AG09319 (cell line): ENCODE results near the gene GABPB1.

Source experiments
- DNase-seq: peaks from one replicate; pipeline ENCODE4 v3.0.0-alpha.2; 2010; ENCODE audit warnings: low read depth; ENCODE audit errors: extremely low read depth
- TF ChIP-seq, protein P1 (sequence below): IDR thresholded peaks from 2 replicates; pipeline ENCODE4 v1.5.1; 2011; ENCODE audit warnings: low read depth, mild to moderate bottlenecking, inconsistent platforms, low read length, moderate library complexity

GABPB1 gene

DNA sequence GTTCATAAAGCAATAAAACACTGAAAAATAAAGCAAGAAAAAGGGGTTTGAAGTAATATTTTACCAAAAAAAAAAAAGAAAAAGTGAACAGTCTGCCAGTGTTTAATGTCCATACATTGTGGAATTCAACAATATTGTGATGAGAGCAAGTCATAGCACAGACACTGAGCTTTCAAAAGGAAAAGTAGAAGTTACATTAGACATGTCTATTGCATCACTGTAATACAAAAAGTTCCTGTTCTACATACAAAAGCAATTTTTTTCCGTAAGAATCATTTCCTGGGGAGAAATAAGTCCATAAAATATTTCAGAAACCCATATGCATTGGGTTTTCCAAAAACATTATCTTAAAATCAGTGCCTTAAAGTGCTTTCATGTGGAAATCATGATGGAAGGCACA lies 77.6 kb downstream of the GABPB1 start:
- TF ChIP-seq, protein P1, sequence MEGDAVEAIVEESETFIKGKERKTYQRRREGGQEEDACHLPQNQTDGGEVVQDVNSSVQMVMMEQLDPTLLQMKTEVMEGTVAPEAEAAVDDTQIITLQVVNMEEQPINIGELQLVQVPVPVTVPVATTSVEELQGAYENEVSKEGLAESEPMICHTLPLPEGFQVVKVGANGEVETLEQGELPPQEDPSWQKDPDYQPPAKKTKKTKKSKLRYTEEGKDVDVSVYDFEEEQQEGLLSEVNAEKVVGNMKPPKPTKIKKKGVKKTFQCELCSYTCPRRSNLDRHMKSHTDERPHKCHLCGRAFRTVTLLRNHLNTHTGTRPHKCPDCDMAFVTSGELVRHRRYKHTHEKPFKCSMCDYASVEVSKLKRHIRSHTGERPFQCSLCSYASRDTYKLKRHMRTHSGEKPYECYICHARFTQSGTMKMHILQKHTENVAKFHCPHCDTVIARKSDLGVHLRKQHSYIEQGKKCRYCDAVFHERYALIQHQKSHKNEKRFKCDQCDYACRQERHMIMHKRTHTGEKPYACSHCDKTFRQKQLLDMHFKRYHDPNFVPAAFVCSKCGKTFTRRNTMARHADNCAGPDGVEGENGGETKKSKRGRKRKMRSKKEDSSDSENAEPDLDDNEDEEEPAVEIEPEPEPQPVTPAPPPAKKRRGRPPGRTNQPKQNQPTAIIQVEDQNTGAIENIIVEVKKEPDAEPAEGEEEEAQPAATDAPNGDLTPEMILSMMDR: no peak
- no peak for DNase-seq

DNA sequence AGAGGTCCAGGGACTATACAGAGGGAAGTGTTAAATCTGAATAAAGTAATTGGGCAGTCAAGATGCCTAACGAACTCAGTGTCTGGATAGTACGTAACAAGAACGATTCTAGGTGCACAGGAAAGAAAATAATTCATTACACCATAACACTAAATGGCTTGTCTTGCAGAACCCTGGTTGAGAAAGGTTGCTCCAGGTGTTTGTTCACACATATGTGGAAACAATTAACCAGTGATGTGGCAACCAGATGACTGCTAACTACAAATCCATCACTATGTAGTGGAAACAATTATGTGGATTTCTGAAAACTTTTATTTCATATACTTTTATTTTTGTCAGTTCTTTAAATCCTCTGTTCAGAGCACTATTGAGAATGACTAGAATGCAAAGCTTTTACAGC lies 79.1 kb downstream of the GABPB1 start:
- no peak for DNase-seq
- TF ChIP-seq, protein P1: no peak

DNA sequence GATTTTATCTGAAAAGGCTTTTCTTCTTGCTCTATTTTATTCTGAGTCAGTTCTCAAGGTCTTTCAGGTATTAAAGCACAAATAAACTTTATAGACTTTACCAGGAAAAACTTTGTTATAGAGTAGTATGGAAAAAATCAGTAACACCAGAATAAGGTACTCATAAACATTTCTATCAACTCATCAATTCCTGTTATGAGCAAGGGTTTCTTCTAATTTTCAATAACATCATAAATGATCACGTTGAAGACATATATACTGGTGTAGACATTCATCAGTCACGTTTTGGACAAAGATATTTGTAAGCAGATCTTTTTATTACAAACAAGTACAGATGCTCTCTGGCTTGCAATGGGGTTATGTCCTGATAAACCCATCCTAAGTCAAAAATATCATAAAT lies 79.9 kb downstream of the GABPB1 start:
- TF ChIP-seq, protein P1: no peak
- no peak for DNase-seq

DNA sequence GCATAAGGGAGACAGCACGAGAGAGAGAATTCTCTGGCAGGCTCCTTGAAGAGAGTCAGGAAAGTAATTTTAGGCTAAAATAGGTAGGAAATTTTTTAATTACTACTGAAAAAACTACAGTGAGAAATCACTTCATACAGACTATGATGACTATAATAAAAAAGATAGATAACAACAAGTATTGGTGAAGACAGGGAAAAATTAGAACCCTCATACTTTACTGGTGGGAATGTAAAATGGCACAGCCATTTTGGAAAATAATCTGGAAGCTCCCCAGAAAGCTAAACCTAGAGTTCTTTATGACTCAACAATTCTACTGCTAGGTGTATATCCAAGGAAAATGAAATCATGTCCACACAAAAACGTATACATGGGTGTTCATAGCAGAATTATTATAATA lies 87.4 kb downstream of the GABPB1 start:
- TF ChIP-seq, protein P1: no peak
- no peak for DNase-seq

DNA sequence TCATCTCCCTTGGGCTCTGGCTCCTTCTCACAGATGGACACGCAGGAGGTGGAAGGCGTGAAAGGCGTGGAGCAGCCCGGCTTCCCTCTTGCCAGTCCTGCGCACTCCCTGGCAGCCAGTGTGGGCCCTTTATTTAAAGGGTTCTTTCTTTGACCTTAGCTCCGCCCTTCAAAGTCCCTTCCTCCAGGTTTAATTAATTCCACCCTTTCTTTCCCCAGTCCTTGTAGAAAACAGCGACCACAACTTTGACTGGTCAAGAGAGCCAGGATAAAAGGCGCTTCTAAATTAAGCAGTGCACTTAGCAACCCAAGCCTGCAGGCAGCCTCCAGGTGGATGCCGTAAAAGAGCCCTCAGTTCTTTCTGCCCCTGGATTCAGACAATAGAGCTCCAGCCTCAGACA lies 89.4 kb downstream of the GABPB1 start, which contains the start of gene HDC:
Gene HDC, minus strand, starts transcription at position 107 of the 400 bp plus-strand sequence. Its CDS starts 103 bp downstream, at position 4.
- TF ChIP-seq, protein P1: no peak
- DNase-seq: no peak

DNA sequence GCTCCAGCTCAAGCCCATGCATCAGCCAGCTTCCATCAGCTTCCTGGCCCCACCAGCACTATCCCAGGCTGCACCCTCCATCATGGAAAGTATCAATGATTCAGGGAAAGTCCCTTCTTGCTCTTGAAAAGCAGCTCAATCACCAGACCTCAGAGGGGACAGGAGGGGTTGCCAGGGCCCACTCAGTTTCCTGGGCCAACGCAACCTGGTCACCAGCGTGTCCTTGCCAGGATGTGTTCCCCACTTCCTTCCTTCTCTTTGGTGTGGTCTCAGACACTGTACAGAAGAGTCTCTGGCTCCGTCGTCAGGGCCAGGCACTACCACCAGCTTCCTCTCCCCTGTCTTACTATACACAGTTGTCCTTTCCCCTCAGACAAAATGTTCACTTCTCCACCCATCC lies 92.5 kb downstream of the GABPB1 start:
- TF ChIP-seq, protein P1: no peak
- no peak for DNase-seq

DNA sequence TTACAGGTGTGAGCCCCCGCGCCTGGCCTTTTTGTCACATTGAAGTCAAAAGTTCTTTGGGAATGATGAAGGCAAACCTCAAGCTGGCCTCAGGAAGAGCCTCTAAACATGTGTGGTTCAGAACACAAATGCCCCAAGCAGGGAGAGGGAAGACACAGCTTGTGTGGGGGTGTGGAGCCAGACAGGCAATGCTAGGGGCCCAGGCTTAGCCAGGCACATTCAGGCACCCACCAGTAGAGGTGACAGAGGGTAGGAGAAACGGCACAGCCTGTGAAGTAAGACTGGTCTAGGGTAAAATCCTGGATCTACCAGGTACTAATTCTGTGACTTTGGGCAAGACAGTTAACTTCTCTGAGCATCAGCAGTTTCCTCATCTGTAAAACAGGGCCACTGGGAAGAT lies 93.0 kb downstream of the GABPB1 start:
- no peak for DNase-seq
- TF ChIP-seq, protein P1: no peak
